ENCODE measurements around the gene FYN.

DNA sequence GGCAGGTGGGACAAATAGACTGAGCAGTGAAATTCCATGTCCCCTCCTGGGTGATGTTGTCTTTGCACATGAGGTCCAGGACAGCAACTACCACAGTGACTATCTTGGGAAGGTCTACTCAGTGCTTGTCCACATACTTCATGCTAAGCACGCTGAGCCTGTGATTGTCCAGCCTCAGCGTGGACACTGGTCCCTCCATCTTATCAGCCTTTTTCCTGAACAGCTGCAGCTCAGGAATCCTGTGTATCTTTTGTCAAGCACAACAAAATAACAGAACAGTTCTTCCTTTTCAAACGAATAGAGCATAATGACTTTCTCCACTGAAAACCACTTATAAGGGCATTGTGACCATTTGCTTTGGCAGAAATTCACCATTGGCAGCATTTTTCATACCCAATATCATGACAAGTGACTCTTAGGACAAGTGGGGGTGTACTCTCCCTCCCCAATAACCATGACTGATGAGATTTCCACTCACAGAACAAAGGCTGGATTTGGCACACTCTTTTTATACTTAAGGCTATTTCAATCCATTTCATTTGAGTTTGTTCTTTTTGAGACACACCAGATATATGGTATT is 90.3 kb downstream of the FYN start:
- TF ChIP-seq, protein P1, sequence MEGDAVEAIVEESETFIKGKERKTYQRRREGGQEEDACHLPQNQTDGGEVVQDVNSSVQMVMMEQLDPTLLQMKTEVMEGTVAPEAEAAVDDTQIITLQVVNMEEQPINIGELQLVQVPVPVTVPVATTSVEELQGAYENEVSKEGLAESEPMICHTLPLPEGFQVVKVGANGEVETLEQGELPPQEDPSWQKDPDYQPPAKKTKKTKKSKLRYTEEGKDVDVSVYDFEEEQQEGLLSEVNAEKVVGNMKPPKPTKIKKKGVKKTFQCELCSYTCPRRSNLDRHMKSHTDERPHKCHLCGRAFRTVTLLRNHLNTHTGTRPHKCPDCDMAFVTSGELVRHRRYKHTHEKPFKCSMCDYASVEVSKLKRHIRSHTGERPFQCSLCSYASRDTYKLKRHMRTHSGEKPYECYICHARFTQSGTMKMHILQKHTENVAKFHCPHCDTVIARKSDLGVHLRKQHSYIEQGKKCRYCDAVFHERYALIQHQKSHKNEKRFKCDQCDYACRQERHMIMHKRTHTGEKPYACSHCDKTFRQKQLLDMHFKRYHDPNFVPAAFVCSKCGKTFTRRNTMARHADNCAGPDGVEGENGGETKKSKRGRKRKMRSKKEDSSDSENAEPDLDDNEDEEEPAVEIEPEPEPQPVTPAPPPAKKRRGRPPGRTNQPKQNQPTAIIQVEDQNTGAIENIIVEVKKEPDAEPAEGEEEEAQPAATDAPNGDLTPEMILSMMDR (optimal IDR thresholded peaks at IDR 0.05 in 1 of 3, IDR thresholded peaks at IDR 0.05 in 1 of 3, conservative IDR thresholded peaks at IDR 0.05 in 1 of 3; ENCODE audit: extremely low read depth in 1 of 3, insufficient read depth in 2 of 3, low read length in 3 of 3), result no peak
- TF ChIP-seq EZH2 (IDR thresholded peaks at IDR 0.05; ENCODE audit: low read length), result no peak
